Fibroblast of mammary gland (primary cell): Measurements from ENCODE around the gene PNMA6E.

Source experiments
- DNase-seq: peaks from one replicate; pipeline ENCODE4 v3.0.0-alpha.2; 2010; ENCODE audit warnings: low read depth
- H3K4me3 ChIP-seq: 2 replicates; pipeline ENCODE4 v1.5.1; 2011; ENCODE audit warnings: low read depth, mild to moderate bottlenecking, low read length, moderate library complexity; ENCODE audit not compliant: control insufficient read depth
- CTCF ChIP-seq: conservative IDR thresholded peaks from 2 replicates; pipeline ENCODE4 v1.5.1; 2011; ENCODE audit warnings: low read depth, low read length, inconsistent platforms; ENCODE audit not compliant: control insufficient read depth, insufficient read depth

PNMA6E gene

DNA sequence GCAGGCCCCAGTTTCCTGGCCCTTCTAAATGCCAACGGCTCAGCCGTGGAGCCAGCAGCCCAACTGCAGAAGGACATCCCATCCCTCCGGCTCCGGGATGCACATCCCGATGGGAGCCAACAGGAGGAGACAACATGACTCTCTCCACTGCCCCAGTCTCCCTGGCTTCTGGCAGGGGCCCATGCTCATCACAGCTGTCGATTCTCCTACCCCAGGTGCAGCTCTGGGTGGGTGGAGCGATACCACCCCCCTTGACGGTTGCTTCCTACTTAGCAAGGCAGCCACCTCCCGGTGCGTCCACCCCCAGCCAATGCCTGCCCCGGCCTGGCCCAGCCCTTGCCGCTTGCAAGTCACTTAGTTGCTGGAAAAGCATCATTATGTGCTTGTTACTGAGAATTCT, 47.7 kb downstream of the PNMA6E start:
- DNase-seq = no peak
- no peak for TF ChIP-seq CTCF
- H3K4me3 ChIP-seq = no peak overlapping the region

DNA sequence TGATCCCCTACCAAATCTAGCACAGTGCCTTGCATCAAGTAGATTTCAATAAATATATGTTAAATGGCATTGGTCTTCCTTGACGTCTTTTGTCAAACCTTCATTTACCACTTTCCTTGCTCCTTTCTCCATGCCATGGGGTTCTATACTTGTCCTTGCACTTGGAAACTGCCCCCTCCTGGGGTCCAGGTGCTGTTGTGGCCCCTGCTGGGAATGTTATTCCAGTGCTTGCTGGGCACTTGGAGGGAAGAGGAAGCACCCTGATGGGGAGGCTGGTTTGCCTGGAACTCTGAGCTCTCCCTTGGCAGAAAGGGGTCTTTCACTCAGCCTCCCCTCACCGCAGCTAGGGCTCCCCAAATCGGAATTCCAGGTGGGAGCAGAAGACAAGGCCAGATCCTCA, 48.3 kb downstream of the PNMA6E start:
- H3K4me3 ChIP-seq = no peak overlapping the region
- no peak for DNase-seq

GRCh38 chrX:153351981-153352380, 49.2 kb downstream of the PNMA6E start:
- no peak overlapping the region for H3K4me3 ChIP-seq
- no peak for DNase-seq
- no peak for TF ChIP-seq CTCF

More for the DNA sequence above, 48.3 kb downstream of the PNMA6E start:
- TF ChIP-seq CTCF = no peak

DNA sequence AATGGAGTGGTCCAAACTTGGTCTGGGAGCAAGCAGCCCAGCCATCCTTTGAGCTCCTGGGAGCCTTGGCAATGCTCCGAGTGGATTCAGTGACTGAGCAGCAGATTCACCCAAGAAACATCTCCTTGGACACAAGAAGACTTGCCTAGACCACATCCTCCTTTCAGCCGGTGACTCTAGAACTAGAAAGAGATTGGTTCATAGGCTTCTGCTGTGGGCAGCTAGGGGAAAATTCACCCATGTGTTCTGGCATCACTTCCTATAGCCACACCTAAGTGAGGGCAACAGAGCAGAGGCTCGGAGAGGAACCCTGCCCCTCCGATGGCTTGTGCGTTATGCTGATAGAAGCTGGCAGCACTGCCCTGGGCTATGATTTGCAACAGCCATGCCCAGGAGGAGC, 51.2 kb downstream of the PNMA6E start:
- DNase-seq = peak; percentile 37
- no peak overlapping the region for H3K4me3 ChIP-seq
- TF ChIP-seq CTCF = no peak

DNA sequence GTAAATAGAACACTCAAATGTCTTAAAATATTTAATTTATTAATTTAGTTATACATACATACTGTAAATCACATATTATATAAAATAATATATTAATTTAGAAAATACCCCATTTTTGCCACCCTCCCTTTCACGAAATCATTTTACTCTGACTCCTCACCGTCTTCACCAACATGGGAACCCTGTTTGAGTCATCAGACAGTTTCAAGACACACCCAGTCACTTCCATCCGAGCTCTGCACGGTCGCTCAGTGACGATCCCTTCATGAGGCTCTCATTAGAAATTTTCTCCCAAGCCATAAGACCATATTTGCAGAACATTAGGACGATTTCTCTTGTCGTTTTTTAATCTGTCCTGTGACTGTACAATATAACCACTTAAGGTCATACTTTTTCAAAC, 52.7 kb downstream of the PNMA6E start:
- DNase-seq = no peak
- H3K4me3 ChIP-seq = no peak overlapping the region
- TF ChIP-seq CTCF = no peak

- no peak overlapping the region for H3K4me3 ChIP-seq
- DNase-seq = no peak
- no peak for TF ChIP-seq CTCF
Observed at GRCh38 chrX:153347530-153347929, 53.6 kb downstream of the PNMA6E start.
